NCI-H510A treated with DMSO at 0.1 percent for 48 hours (cell line): ENCODE results near the gene ACTL10.

ENCODE experiments used
- DNase-seq: peaks from one replicate; lab custom pipeline; 2025; lab: John Stamatoyannopoulos, UW

ACTL10 gene

DNA sequence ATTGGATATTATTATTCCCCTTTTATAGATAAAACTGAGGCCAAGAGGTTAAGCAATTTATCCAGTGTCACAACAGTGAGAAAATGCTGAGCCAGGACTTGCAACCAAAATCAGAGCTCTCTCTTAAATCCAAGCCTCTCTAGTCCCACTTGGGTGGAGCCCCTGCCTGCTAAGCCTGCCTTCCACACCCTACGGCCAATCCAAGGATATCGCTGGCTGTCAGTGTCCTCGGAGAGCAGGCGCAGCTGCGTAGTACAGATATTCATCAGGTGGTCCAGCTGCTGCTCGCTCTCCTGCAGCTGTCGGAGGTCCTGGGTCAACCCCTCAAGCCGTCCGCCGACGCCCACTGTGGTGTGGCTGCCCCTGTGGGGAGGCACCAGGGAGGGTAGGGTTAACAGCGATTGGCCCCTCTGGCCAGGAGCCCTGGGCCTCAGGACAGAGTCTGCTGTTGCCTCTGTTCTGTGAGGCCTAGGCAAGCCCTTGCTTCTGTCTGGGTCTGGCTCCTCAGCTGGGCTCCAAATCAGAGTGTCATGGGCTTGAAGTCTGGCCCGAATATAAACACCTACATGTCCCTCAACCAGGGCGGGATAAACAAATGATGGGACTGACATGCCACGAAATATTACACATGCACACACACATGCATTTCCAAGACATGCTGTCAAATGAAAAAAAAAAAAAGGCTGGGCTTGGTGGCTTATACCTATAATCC is 11.4 kb downstream of the ACTL10 start:
- DNase-seq = no peak

DNA sequence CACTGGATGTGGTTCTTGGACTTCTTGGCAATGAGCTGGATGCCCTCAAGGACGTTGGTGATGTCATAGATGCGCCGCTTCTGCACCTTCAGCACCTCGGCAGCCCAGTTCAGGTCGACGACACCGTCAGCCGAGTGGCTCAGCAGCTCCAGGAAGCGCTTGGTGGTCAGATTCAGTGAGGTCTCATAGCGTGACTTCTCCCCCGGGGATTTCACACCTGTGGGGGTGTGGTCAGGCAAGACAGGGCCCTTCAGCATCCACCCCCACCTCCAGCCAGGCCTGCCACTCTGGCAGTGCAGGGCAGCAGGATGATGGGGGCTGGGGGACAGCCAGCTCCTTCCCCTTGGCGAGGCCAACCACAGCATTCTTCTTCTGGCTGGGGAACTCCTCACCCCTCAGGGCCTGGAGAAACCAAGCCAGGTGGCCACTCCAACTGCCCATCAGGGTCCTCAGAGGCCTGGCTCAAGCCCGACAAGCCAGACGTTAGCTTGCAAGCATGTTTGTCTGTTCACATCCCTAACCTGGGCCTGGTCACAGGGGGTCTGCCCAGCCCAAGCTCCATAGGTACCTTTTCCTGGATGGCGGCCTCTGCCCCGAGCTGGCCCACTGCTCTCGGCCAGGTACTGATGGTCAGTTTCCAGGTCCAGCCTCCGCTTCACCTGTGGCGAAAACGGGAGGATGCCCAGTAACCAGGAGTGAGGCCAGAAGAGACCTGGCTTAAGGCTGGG is 13.2 kb downstream of the ACTL10 start:
- no peak for DNase-seq

DNA sequence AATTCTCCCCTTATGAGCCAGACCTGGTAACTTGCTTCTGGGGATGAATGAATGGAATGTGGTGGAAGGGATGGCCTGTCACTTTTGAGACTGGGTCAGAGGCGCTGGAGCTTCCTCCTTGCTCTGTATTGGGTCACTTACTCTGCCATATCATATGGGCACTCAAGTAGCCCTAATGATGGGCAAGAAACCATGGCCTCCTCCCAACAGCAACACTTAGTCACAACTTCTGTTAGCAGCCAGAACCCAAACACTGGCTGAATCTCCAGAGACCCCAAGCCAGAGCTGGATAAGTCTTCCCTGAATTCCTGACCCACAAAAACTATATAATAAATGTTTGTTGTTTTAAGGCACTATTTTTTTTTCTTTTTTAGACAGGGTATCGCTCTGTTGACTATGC is 13.9 kb downstream of the ACTL10 start:
- DNase-seq = no peak

DNA sequence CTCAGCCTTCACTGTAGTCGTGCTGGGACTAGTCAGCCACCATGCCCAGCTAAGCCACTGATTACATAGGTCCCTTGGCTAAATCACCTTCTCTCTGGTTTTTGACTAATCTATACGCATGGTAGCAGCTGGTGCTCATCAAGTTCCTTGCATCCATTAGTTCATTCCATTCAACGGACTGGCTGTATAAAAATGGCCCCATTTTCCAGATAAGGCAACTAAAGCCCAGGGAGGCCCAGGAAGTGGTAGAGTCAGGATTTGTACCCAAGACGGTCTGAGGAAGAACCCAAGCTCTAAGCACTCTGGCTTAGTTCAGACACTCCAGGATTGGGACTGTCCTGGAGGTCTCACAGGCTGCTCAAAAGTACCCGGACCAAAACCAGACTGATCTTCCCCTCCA is 14.5 kb downstream of the ACTL10 start:
- DNase-seq = no peak

DNA sequence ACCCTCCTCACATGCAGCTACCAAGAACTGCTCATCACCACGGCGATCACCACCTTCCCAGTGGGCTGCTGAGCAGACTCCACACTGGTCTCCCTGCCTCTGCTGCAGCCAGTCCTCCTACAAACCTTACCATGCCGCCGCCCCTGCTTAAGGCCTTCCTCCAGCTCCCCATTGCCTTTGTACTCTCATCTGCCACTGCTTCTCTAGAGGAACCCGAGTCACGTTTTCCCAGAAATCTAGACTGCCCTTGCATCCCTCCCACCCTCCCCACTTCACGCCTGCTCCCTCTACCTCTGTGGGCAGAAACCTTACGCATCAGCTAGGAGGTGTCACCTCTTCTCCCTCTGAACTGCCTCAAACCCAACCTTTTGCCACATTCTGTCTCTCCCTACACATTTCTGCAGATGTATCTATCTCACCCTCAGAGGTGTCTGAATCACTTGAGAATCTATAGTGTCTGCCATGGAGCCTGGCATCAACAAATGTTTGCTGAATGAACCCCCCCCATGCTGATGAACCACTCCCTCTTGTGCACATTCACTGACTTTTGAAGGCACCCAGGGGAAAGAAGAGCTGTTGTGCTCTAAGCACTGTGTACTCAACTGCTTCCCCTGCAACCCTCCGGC is 15.1 kb downstream of the ACTL10 start:
- DNase-seq = peak; percentile 21

DNA sequence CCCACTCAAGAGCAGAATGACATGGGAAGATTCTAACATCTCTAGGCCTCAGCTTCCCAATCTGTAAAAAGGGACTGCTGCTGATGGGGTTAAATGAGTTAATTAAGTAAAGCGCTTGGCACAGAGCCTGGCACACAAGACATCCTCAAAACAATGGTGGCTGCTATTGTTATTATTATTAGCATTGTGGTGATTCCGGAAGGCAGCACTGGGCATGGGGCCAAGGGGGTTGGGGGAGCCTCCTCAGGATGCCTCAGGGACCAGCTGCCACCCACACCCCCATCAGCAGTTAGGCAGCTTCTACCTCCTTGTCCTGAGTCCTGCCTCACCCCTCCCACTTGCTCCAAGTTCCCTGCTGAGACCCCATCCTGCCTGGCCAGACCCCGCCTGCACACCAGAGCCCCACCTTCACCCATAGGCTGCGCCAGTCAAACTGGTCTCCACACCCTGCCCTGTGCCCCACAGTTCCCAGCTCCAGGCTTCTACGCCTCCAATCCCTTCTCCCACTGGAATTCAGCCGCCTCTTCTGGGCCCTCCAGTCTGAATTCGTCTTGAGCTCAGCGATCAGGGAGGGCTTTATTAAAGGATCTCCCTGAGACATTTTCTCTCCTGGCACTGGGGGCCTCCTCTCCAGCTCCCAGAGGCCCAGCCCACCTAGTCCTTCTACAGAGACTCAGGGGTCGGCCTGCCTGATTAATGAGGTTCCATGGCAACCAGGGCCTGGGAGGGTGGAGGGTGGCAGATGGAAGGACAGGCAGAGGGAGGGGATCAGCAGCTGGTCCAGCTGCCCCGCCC is 18.0 kb downstream of the ACTL10 start:
- DNase-seq = no peak

DNA sequence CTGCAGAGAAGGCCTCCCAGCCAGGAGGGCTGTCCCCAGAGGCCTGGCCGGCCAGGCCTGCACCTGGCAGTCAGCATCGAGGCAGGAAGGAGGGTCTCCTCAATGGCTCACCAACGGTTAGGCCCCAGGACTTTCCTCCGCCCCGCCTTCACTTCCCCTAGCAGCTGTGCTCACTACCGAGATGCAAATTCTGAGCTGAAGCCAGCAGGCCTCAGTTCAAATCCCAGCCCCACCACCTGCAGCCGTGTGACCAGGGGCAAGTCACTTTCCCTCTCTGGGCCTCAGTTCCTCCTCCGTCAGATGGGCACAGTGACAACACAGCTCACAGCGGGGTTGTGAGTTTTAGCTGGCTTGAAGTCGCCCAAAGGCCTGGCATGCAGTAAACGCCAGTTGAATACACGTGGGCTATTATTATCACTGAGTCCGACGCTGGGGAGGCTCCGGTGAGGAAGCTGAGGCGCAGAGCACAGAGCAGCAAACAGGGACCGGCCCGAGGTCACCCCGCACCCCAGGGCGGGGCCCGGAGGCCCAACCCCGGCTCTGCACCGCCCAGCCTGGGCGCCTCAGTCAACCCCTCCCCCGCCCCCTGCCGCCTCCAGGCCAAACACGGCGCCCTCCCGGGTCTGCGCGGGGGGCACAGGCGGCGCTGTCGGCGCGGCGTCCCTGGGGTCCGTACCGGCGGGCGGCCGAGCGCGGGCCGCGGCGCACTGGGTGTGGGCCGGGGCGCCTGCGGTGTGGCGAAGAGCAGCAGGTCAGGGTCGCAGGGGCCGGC is 18.8 kb downstream of the ACTL10 start:
- DNase-seq = peak; percentile 44

DNA sequence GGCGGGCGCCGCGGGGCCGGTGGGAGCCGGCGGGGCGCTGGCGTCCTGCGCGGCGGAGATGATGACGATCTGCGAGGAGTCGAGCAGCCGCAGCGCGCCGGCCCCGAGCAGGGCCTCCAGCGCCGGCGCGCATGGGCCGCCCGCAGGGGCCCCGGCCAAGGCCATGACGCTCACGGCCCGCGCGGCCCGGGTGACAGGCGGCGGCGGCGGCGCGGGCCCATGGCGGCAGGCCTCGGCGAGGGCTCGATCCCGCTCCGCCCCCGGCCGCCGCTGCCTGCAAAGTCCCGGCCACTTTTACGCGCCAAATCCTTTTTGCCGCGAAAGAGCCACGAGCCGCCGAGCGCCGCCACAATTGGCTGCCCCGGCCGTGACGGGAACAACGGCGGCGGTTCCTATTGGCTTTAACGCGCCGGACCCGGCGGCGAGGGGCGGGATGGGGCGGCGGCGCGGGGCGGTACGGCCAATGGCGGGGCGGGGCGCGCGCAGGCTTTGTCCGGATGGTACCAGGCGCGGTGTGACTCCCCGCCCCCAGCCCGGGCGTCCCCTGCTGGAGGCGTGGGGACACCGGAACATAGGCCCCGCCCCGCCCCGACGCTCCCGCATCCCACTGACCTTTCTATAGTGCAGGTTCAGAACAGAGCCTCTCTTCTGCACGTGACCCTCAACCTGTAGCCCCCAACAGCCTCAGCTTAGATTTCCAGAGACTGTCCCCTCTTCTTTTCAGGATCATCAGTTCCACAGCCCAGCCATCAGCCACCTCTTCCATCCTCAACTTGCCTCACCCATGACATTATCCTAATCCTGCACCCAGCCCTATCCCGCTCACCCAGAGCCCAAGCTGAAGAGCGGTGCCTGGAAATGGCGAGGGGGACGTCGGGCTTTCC is 19.6 kb downstream of the ACTL10 start, which contains the start of gene E2F1:
E2F1 (minus strand) TSS at position 286 of the 884 bp plus-strand sequence; CDS start at position 165, 121 bp downstream.
- peak; percentile 89 for DNase-seq

DNA sequence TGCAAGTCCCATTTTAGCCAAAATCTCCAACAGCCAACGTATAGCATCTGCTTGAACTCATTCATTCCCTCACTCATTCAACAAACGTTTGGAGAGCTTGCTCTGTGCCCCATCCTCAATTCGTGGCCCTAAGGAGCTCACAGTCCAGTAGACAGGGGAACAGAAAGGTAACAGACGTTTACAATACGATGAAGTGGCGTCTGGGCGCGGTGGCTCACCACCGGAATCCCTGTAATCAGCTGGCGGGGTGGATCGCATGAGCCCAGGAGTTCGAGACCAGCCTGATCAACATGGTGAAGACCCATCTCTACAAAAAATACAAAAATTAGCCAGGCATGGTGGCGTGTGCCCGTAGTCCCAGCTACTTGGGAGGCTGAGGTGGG is 20.2 kb downstream of the ACTL10 start:
- DNase-seq = no peak

DNA sequence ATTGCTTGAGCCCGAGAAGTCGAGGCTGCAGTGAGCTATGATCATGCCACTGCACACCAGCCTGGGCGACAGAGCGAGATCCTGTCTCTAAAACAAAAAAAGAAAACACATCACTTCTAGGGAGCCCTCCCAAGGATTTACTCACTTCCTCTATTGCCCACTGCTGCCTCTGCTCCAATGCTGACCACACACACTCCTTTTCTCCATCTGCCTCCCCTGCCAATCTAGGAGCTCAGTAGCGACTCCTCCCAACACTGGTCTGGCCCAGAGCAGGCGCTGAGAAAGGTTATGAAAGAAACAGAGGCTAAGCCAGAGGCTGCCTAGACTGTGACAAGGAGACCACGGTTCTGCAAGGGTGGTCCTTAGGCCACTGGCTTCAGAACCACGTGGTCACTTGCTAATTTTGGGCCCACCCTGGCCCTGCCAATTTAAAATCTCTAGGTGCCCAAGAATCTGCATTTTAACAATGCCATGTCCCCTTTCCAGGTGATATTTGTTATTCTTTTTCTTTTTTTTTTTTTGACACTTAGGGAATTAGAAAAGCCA is 20.7 kb downstream of the ACTL10 start:
- DNase-seq = no peak

DNA sequence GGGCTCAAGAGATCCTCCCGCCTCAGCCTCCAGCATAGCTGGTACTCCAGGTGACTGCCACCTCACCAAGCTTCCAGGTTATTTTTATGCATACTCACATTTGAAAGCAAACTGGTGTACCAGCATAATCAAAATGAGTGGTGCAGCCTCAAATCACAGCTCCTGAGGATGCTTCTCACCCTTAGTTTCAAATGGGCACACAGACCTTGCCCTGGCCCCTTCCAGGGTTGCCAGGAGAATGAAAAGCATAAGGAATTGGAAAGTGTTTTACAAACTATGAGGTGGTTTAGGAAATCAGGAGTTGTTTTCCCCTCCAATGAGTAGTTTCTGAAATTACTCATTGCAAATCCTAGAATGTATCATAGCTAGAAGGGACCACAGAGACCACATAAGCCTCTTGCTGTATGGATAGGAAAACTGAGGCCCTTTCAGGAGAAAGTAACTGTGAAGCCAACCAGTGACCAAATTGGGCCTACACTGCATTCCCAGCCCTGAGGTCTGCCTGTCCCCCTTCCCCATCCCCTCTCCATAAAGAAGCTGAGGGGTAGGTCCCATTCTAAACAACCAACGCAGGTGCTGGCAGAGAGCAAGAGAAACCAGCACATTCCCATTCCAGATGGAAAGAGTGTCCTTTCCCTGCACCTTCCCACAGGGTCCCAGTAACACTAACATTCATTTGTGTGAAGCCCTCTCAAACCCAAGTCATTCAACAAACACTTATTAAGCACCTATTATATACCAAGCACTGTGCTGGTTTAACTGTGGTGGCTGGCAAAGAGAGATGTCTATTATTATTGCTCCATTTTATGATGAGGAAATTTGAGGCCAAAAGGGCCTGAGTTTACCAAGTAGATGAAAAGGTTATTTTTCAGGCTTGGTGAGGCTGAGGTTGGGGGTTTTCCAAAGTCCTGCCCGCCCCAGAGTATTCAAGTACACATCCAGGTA is 21.5 kb downstream of the ACTL10 start:
- DNase-seq = no peak

DNA sequence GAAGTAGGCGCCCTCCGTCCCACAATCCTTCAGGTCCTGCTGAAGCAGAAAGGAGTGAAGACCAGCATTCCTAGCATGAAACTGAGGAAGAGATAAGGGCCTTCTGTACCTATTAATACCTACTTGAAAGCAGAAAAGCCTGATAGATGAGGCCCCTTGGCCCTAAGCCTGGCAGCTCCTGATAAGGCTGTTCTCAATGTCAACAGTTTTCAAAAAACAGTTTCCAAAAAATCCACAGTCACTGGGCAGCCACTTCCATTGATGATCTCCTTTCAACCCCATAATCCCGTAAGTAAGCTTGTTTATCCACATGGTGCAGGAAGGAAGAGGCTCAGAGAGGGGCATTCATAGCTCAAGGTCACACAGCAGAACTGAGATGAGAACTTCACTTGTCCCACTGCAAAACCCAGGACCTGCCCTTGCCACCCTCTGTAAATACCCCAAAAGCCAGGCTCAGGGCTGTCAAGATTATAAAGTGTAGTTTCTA is 22.2 kb downstream of the ACTL10 start:
- no peak for DNase-seq

DNA sequence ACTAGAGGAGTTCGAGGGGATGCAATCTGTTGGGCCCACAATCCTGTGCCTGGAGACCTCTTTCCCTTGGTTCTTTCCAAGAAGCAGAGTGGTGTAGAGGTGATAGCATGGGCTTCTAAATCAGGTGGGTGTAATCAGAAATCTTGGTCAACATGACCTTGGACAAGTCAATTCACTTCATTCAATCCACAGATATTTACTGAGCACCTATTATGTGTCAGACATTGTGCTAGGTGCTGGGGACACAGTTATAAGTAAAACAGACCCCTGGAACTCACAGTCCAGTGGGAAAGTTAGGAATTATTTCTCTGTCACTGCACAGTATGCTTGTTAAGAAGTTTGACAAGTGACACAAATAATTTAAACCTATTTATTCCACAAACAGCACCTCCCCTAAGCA is 22.8 kb downstream of the ACTL10 start:
- DNase-seq = no peak

DNA sequence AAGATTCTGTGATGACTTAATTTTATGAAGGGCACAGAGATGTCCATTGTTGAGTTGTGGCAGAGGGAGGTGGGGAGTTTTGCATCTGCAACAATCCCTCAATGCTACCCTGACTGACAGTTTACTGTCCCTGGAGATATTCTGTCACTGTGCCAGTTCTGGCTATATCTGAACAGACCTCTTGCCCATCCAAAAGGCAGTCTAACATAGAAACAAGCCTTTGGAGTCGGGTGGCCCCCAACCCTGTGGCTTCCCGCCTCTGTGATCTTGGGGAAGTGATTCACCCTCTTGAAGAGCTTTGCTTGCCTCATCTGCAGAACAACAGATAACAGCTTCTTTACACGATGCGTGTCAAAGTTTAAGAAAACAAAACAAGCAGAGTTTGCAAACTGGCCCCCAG is 23.2 kb downstream of the ACTL10 start:
- DNase-seq = no peak

DNA sequence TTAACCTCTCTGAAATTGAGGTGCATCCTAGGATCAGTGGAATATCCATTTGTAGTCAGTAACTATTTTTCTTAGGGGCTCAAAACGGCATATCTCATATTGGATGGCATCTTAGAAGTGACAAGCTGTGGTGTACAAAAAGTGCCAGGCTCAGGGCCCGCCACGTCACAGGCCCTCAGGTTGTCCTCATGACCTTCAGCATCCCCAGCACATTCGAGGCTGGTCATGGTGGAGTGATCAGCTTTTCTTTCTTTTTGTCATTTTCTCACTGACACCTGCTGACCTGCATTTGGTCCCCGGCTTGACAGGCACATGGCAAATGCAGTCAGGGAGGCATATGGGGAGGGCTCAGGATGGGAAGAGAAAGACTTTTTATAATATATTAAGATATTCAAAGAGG is 26.5 kb downstream of the ACTL10 start:
- DNase-seq = no peak

DNA sequence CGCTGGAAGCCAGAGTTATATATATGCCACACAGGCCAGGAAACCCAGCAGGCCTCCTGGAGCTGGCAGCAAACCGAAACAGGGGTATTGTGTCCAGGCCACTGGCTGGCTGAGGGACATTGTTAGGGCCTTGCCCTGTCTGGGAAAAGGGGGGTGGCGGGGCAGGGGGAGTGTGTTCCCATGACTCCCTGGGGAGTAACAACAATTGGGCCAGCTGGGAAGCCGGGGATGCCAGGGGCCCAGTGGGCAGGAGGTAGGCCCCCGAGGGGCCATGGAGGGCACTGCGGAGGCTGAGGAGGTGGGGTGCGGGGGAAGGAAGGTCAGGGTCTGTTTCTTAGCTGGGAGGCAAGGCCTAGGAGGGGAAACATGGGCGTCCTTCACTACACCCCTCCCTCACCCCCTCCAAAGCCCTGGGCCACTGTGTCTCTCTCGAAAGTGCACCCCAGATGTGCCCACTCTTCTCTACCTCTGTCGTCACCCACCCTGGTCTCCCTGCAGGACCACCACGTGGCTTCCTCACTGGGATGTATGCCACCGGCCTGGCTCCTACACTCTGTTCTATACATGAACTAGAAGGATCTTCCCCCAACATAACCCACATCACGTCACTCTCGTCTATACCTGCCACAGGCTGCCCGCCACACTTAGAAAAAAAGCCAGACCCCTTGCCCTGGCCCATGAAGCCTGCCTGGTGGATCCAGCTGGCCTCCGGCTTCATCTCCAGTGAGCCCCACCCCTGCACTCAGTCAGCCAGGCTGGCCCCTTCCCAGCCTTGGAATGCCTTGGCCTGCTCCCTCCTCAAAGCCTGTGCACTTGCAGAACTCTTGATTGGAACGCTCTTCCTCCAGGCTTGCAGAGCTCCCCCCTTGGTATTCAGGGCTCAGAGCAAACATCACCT is 27.2 kb downstream of the ACTL10 start:
- no peak for DNase-seq

DNA sequence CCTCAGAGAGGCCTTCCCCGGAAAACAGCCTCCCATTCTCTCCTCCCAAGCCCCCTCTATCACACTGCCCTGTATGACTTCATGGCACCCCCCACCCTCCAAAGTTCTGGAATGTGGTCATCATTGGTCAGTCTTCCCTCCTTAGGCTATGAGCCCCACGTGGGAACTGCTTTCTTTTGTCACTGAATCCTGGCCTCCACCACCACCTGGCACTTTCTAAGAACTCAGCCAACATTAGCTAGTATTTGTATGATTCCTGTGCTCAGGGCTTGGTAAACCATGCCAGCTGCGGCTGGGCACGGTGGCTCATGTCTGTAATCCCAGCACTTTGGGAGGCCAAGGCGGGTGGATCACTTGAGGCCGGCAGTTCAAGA is 27.9 kb downstream of the ACTL10 start:
- no peak for DNase-seq

DNA sequence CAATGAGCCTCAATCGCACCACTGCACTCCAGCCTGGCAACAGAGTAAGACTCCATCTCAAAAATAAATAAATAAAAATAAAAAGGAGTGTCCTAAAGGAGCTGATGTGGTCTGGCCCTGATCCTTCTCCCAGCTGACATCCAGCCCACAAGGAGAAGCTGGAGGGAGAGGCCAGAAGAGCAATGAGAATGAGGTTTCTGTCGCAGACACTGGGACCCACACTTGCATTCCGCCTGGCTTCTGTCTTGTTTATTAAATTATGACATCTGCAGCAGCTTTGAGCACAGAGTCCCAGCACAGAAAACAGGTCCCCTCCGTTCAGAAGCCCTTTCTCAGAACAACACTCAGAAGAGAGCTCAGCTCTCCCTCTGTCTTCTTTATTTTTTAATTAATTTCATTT is 29.7 kb downstream of the ACTL10 start:
- DNase-seq = no peak
